Dedifferentiated amniotic fluid mesenchymal stem cell (primary cell): ENCODE results near the gene ADD2.
"Not testable (repeated sequence)": the region's sequence is repeated elsewhere in the genome, so short reads cannot be mapped to it uniquely, and the experiment has no call there.

Source experiments
- DNase-seq: peaks from one replicate; pipeline ENCODE4 v3.0.0-alpha.2; 2016; ENCODE audit errors: extremely low spot score

Gene ADD2

GRCh38 chr2:70750320-70750719, 17.7 kb downstream of the ADD2 start:
- DNase-seq, result no peak

GRCh38 chr2:70748002-70748784, 19.8 kb downstream of the ADD2 start:
- no peak for DNase-seq

GRCh38 chr2:70747284-70747683, 20.7 kb downstream of the ADD2 start:
- DNase-seq, result no peak

GRCh38 chr2:70746094-70746974, 21.7 kb downstream of the ADD2 start:
- DNase-seq, result no peak

GRCh38 chr2:70745276-70745825, 22.6 kb downstream of the ADD2 start:
- DNase-seq, result no peak

GRCh38 chr2:70744397-70744796, 23.6 kb downstream of the ADD2 start:
- DNase-seq, result no peak

GRCh38 chr2:70743677-70744076, 24.3 kb downstream of the ADD2 start:
- DNase-seq, result no peak

- no peak for DNase-seq
Measured at GRCh38 chr2:70743068-70743467, 24.9 kb downstream of the ADD2 start.

- DNase-seq, result not testable (repeated sequence)
Measured at GRCh38 chr2:70739492-70739891, 28.5 kb downstream of the ADD2 start.

GRCh38 chr2:70738159-70738558, 29.8 kb downstream of the ADD2 start:
- no peak for DNase-seq

GRCh38 chr2:70735071-70735470, 32.9 kb downstream of the ADD2 start:
- DNase-seq, result no peak

- DNase-seq, result no peak
Measured at GRCh38 chr2:70733646-70734180, 34.3 kb downstream of the ADD2 start.

GRCh38 chr2:70732766-70733645, 35.0 kb downstream of the ADD2 start:
- no peak for DNase-seq

- no peak for DNase-seq
Measured at GRCh38 chr2:70730730-70731129, 37.3 kb downstream of the ADD2 start.

- DNase-seq, result no peak
Measured at GRCh38 chr2:70729647-70730046, 38.4 kb downstream of the ADD2 start.

- no peak for DNase-seq
Measured at GRCh38 chr2:70728128-70728527, 39.9 kb downstream of the ADD2 start.

- no peak for DNase-seq
Measured at GRCh38 chr2:70726947-70727725, 40.9 kb downstream of the ADD2 start.

GRCh38 chr2:70725505-70725904, 42.5 kb downstream of the ADD2 start:
- no peak for DNase-seq

- DNase-seq, result no peak
Measured at GRCh38 chr2:70724366-70724765, 43.6 kb downstream of the ADD2 start.

- DNase-seq, result no peak
Measured at GRCh38 chr2:70723286-70723885, 44.6 kb downstream of the ADD2 start.
